Gastroesophageal sphincter (tissue), 3 donors: ENCODE data around the gene ZBTB5.

Experiments
- POLR2A ChIP-seq, 2 donors: fragments of 450-650 bp; IDR thresholded peaks; one replicate each; pipeline ENCODE4 v1.6.1; 2017; ENCODE audit warnings: antibody characterized with exemption in 2 of 2, mild to moderate bottlenecking in 2 of 2, moderate library complexity in 1 of 2
- TF ChIP-seq, protein P1 (sequence below), 4 experiments: fragments of 200-600 bp in 2 of 4; fragments of 450-650 bp in 2 of 4; sonication (generic) in 1 of 4; IDR thresholded peaks; one replicate each; pipeline ENCODE4 v1.5.1; 2017 to 2019; ENCODE audit warnings: antibody characterized with exemption in 4 of 4, mild to moderate bottlenecking in 2 of 4, moderate library complexity in 2 of 4

DNA sequence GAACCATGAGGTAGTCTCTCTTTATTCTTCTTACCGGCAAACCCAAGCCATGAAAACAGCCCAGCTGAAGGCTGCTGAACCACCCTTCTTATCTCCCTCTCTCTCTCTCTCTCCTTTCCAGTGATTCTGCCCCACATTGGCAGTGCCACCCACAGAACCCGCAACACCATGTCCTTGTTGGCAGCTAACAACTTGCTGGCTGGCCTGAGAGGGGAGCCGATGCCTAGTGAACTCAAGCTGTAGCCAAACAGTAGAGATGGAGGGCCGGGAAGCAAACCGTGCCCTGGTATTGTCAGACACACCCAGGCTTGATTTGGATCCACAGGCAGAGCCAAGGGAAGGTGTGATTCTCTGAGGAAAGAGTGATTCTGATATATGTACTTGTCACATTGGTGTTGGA lies 28.7 kb downstream of the ZBTB5 start:
- TF ChIP-seq, protein P1, sequence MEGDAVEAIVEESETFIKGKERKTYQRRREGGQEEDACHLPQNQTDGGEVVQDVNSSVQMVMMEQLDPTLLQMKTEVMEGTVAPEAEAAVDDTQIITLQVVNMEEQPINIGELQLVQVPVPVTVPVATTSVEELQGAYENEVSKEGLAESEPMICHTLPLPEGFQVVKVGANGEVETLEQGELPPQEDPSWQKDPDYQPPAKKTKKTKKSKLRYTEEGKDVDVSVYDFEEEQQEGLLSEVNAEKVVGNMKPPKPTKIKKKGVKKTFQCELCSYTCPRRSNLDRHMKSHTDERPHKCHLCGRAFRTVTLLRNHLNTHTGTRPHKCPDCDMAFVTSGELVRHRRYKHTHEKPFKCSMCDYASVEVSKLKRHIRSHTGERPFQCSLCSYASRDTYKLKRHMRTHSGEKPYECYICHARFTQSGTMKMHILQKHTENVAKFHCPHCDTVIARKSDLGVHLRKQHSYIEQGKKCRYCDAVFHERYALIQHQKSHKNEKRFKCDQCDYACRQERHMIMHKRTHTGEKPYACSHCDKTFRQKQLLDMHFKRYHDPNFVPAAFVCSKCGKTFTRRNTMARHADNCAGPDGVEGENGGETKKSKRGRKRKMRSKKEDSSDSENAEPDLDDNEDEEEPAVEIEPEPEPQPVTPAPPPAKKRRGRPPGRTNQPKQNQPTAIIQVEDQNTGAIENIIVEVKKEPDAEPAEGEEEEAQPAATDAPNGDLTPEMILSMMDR (IDR thresholded peaks at IDR 0.05) = no peak
- no peak for TF ChIP-seq POLR2A (IDR thresholded peaks at IDR 0.05)
